Lung (tissue), 12 donors: Measurements from ENCODE around the gene ENTPD6. TPM values are rescaled to one million over a fixed set of nuclear protein-coding genes. Genes with fewer than 3 reads are reported as not detected.

Source experiments
- ATAC-seq: fragments of 200-7000 bp; cut with Tn5 transposase; one replicate; pipeline ENCODE4 v1.9.1; 2020; ENCODE audit warnings: moderate number of reproducible peaks; ENCODE audit not compliant: insufficient read depth, low FRiP score
- DNase-seq, 3 donors: peaks; one replicate each; pipeline ENCODE4 v3.0.0-alpha.2; 2013 to 2017
- H3K27ac ChIP-seq, 2 donors: one replicate each; pipeline ENCODE4 v1.5.1; 2013; ENCODE audit warnings: mild to moderate bottlenecking in 2 of 2, moderate library complexity in 2 of 2, control low read depth in 1 of 2, inconsistent platforms in 1 of 2, low read depth in 1 of 2, low read length in 1 of 2
- H3K27me3 ChIP-seq, 3 donors: one replicate each; pipeline ENCODE4 v1.5.1; 2013; ENCODE audit warnings: low read length in 2 of 3; ENCODE audit not compliant: control insufficient read depth in 3 of 3, insufficient read depth in 3 of 3
- H3K36me3 ChIP-seq, 4 donors: one replicate each; pipeline ENCODE4 v1.5.1; 2013; ENCODE audit warnings: low read length in 4 of 4, mild to moderate bottlenecking in 1 of 4, moderate library complexity in 1 of 4; ENCODE audit not compliant: control insufficient read depth in 4 of 4, insufficient read depth in 4 of 4
- H3K4me1 ChIP-seq, 5 donors: one replicate each; pipeline ENCODE4 v1.5.1; 2013; ENCODE audit warnings: low read length in 5 of 5, mild to moderate bottlenecking in 2 of 5, moderate library complexity in 1 of 5; ENCODE audit not compliant: control insufficient read depth in 5 of 5, insufficient read depth in 5 of 5
- H3K4me3 ChIP-seq: one replicate; pipeline ENCODE4 v1.5.1; 2013; ENCODE audit warnings: mild to moderate bottlenecking, control low read depth, moderate library complexity
- H3K9ac ChIP-seq, 2 donors: one replicate each; pipeline ENCODE4 v1.5.1; 2013; ENCODE audit warnings: low read length in 2 of 2, control low read depth in 1 of 2; ENCODE audit not compliant: insufficient read depth in 1 of 2
- H3K9me3 ChIP-seq, 4 donors: one replicate each; pipeline ENCODE4 v1.5.1; 2013; ENCODE audit warnings: low read length in 3 of 4, mild to moderate bottlenecking in 1 of 4, moderate library complexity in 1 of 4; ENCODE audit not compliant: control insufficient read depth in 4 of 4, insufficient read depth in 3 of 4
- WGBS, 2 donors: extraction: QIAGEN DNeasy Blood & Tissue Kit; methylation state at CpG; one replicate each; pipeline ENCODE4 v1.1.7; 2013; 5-methylcytosine and 5-hydroxymethylcytosine counted together
- polyA plus RNA-seq, 2 donors: library from polyadenylated mRNA; stranded (reverse); fragments of 200-250 nt; gene quantifications; one replicate each; pipeline ENCODE4 v1.2.1, GENCODE V29; 2013
- total RNA-seq, 2 donors: library from RNA; depleted of rRNA in 1 of 2; stranded (reverse); fragments of >200 nt in 1 of 2; gene quantifications; one replicate each; pipeline ENCODE4 v1.2.1, GENCODE V29; 2014 to 2021
- TF ChIP-seq, protein P1 (sequence below): IDR thresholded peaks from 2 replicates; pipeline ENCODE4 v1.5.1; 2012; ENCODE audit warnings: mild to moderate bottlenecking; ENCODE audit errors: control extremely low read depth, extremely low read depth
- donor health status: control.
- donor health status: control.
- donor health status: Bipolar disorder and iron deficiency.
- donor health status: healthy.
- donor health status: DM: yes; HTN: yes; CAD: no.

ENTPD6 gene
- total and polyA plus RNA-seq, 4 donors, result 33.8 to 78.8 (median 52.2) TPM

- H3K27ac ChIP-seq, result peak overlapping the region; percentile 94 to 96
- 83 to 85% methylated on average over 9 of the region's 9 CpGs for WGBS, 2 donors
- H3K9me3 ChIP-seq, result no peaks in the 10 kb centered on the region
- ATAC-seq (no peak), DNase-seq (no peak)
- H3K4me1 ChIP-seq, result peaks cover 0 to 19% (median 4%) of the 10 kb centered on the region in 5 donors
- no peak overlapping the region for H3K9ac ChIP-seq
- no peaks in the 10 kb centered on the region for H3K27me3 ChIP-seq
- TF ChIP-seq, protein P1, sequence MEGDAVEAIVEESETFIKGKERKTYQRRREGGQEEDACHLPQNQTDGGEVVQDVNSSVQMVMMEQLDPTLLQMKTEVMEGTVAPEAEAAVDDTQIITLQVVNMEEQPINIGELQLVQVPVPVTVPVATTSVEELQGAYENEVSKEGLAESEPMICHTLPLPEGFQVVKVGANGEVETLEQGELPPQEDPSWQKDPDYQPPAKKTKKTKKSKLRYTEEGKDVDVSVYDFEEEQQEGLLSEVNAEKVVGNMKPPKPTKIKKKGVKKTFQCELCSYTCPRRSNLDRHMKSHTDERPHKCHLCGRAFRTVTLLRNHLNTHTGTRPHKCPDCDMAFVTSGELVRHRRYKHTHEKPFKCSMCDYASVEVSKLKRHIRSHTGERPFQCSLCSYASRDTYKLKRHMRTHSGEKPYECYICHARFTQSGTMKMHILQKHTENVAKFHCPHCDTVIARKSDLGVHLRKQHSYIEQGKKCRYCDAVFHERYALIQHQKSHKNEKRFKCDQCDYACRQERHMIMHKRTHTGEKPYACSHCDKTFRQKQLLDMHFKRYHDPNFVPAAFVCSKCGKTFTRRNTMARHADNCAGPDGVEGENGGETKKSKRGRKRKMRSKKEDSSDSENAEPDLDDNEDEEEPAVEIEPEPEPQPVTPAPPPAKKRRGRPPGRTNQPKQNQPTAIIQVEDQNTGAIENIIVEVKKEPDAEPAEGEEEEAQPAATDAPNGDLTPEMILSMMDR, result no peak
- H3K4me3 ChIP-seq, result no peak overlapping the region
- no peaks in the 10 kb centered on the region for H3K36me3 ChIP-seq
Measured at GRCh38 chr20:25246182-25246999, 50.9 kb downstream of the ENTPD6 start.

- TF ChIP-seq, protein P1, result no peak
- peak; percentile 61 for ATAC-seq
- Histone ChIP-seq H3K9ac (no peak overlapping the region), H3K27me3 (no peaks in the 10 kb centered on the region), H3K36me3 (no peaks in the 10 kb centered on the region), H3K4me1 (peaks cover 0 to 19% (median 4%) of the 10 kb centered on the region in 5 donors), H3K27ac (peak overlapping the region; percentile 94 to 96), H3K4me3 (peak overlapping the region; percentile 69), H3K9me3 (no peaks in the 10 kb centered on the region)
- peak; percentile 50 to 52 (median 52) for DNase-seq
- WGBS, 2 donors, result 12 to 13% methylated on average over 24 of the region's 24 CpGs
Measured at GRCh38 chr20:25247000-25247517, 51.5 kb downstream of the ENTPD6 start.

GRCh38 chr20:25247518-25247955 is 52.0 kb downstream of the ENTPD6 start:
- TF ChIP-seq, protein P1, result no peak
- DNase-seq, result peak; percentile 49 to 55 (median 52)
- 1% methylated on average over 28 to 37 of the region's 37 CpGs for WGBS, 2 donors
- Histone ChIP-seq H3K4me1 (peaks cover 0 to 19% (median 4%) of the 10 kb centered on the region in 5 donors), H3K9me3 (no peaks in the 10 kb centered on the region), H3K36me3 (peaks cover 0 to 3% (median 0%) of the 10 kb centered on the region in 4 donors), H3K27me3 (no peaks in the 10 kb centered on the region), H3K27ac (peak overlapping the region; percentile 94 to 96), H3K4me3 (peak overlapping the region; percentile 69), H3K9ac (no peak overlapping the region)
- ATAC-seq, result peak; percentile 55
